Hippocampal formation (tissue), 2 donors: ENCODE measurements around the gene RAB40C.
A peak's percentile ranks its signal among the peaks of the same experiment; 100 is the strongest.

Source experiments
- DNase-seq, 2 donors: peaks; one replicate each; lab custom pipeline; 2025; lab: John Stamatoyannopoulos, UW

RAB40C gene

DNA sequence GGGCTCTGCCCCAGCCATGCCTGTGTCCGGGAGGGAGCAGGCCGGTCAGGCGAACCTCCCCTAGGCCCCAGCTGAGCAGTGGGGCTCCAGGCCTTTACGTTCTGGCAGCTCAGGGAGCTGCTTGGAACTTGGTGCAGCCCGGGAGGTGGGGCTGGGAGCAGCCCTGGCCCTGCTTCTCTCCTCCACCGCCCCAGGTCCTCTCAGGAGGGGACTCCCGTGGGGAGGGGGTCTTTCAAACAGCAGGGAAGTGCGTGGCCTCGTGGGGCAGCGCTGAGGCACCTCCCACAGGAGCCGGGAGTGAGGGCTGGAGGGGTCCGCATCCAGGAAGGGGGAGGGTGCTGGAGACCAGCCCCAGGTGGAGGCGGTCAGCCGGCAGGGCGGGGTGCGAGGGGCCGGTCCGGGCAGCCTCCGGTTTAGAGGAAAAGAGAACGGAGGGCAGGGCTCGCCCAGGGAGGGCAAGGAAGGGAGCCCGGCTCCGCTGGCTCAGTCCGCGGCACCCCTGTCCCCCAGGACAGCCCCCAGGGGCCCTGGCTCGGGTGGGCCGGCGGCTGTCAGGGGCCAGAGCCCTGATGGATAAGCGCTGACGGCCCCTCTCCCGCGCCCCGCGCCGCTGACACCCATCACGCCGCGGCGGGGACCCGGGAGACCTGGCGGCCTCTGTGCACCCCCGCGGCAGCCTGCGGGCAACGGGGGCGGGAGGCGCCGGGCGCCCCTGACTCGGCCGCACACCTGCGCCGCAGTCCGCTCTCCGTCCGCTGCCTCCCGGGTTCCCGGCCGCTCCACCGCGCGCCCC, 30.3 kb upstream of the RAB40C start:
- DNase-seq: no peak

DNA sequence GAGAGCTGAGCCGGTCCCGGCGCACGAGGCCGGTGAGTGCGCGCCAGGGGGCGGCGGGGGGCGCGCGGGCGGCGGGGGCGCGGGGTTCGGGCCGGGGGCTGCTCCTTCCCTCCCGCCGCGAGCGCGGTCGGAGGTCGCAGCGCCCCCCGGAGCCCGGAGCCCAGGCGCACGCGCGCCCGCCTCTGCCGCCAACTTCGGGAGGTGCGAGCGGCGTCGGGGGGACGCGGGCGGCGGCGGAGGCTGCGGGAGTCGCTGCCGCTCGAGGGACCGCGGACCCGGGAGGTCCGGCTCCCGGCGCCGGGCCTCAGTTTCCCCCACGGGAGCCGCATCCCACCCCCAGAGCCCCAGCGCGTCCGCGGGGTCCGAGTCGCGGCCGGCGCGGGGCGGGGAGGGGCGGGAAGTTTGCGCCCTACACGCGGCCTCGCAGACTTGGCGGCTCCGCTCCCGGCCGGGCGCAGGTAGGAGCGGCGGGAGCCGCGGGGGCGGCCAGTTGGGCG, 29.6 kb upstream of the RAB40C start, which contains the start of gene PRR35:
TSS of gene PRR35 (plus strand) at position 191 of the 497 bp plus-strand sequence. CDS start 2,901 bp downstream, outside the sequence.
- no peak for DNase-seq

DNA sequence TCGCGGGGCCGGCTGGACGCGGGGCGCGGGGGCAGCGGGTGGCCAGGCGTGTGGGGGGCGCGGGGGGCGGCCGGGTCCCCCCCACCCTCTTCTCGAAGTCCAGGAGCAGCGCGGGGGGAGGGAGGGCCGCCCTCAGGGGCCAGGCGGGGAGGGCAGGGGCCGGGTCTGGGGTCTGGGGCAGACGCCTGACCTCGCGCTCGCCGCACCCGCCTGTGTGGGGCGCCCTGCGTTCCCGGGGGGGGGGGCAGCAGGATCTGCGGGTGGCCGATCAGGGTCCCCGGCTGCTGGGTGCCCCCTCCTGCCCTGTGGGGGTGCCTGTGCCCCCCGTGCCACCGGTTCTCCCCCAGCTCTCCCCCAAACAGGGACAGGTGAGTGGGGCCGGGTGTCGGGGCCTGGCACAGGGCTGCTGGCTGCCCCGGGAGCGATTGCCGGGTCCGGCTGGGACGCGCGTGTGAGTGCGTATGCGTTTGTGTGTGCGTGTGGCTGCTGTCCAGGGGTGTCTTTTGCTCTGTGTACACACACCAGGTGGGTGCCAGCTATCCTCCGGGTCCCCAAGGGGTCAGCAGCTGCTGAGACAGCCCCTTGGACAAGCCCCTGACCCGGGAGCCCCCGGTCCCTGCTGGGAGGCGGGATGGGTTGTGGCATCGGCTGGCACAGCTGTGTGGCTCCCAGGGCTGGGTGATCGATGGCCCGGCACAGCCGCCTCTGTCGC, 29.0 kb upstream of the RAB40C start:
- no peak for DNase-seq

DNA sequence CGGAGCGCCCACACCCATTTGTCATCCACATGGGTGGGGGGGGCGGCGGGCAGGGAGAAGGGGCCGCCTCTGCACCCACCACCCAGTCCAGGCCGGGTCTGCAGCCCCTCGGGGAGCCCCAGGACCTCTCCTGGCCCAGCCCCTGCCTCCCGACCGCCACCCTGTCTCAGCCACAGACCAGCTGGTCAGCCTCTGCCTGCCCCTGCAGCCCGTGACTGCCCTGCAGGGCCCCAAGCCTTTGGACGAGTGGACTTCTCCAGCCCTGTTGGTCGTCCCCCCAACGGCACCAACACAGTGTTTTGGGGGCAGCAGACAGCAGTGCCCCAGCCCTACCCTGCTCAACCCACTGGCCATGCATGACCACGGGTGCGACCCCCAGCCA, 28.5 kb upstream of the RAB40C start:
- no peak for DNase-seq

DNA sequence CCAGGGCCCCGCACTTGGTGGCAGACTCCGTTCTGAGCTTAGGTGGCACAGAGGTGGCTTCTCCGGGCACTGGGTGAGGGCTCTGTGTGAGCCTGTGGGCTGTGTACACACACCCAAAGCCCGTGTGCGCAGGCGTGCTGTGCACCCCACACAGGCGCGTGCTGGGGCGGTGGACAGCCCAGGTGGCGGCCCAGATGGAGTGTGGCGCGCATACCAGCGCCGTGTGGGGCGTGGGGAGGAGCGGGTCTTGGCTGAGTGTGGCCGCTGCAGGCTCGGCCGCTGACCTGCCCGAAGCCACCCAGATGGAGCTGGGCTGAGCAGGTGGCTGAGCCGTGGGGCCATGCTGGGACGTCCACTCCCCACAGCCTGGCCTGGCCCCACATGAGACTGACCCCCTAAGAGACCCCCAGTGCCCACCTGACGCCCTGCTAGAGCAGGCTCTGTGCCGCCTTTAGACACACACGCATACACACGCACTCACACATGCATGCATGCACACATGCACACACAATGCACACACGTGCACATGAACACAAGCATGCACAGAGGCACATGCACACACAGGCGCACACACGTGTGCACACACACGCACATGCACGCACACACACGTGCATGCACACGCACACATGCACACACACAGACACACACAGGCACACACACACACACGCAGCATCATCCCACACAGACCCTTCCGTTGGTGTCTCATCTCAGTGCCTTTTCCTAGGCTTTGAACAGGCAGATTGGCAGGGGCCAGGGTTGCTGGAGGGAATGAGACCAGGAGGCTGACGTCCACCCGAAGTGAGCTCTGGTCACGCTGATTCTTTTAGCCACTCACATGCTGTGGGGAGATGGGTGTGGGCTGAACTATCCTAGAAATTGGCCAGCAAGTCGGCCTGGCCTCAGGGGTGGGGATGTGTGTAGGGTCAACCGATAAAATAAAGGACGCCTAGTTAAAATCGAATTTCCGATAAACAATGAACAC, 27.6 kb upstream of the RAB40C start:
- DNase-seq: no peak

DNA sequence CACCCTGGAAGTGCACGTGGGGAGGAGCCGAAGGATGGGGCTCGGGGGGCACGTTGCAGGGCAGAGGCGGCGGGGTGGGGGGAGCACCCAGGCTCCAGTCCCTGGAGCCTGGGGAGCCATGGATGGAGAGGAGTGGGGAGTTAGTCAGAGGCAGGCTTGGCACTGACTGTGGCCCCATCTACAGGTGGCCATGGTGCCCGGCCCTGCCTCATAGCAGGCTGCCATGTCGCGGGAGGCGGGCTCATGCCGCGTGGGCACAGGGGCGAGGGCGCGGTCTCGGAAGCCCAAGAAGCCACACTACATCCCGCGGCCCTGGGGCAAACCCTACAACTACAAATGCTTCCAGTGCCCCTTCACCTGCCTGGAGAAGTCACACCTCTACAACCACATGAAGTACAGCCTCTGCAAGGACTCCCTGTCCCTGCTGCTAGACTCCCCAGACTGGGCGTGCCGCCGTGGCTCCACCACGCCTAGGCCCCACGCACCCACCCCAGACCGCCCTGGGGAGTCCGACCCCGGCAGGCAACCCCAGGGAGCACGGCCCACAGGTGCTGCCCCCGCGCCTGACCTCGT, 26.7 kb upstream of the RAB40C start:
- DNase-seq: no peak

DNA sequence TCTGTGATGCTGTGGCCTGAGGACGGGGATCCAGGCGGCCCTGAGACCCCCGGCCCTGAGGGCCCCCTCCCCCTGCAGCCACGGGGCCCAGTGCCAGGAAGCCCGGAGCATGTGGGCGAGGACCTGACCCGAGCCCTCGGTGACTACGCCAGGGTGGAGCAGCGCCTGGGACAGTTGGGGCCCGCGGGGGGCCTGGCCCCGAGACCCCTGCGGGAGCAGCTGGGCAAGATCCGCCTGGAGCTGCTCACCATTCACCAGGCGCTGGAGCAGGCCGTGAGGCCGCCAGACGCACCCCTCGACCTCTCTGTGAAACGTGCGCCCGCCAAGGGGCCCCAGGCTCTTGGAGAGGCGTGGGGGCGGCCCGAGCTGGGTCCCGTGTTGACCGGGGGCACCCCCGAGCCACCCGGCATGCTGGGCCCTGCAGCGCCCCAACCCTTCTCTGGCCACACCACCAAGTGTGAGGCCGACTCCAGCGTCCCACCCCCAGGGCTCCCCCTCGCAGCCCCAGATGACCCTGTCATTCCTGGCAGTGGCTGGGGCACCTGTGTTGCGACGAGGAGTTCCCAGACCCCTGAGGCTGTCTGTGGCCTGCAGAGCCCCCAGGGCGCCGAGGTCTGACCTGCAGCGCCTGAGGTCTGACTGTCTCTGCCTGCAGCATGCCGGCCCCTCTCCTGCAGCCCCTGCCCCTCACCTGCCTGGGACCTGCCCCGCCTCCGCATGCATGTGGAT, 25.0 kb upstream of the RAB40C start:
- DNase-seq: no peak

DNA sequence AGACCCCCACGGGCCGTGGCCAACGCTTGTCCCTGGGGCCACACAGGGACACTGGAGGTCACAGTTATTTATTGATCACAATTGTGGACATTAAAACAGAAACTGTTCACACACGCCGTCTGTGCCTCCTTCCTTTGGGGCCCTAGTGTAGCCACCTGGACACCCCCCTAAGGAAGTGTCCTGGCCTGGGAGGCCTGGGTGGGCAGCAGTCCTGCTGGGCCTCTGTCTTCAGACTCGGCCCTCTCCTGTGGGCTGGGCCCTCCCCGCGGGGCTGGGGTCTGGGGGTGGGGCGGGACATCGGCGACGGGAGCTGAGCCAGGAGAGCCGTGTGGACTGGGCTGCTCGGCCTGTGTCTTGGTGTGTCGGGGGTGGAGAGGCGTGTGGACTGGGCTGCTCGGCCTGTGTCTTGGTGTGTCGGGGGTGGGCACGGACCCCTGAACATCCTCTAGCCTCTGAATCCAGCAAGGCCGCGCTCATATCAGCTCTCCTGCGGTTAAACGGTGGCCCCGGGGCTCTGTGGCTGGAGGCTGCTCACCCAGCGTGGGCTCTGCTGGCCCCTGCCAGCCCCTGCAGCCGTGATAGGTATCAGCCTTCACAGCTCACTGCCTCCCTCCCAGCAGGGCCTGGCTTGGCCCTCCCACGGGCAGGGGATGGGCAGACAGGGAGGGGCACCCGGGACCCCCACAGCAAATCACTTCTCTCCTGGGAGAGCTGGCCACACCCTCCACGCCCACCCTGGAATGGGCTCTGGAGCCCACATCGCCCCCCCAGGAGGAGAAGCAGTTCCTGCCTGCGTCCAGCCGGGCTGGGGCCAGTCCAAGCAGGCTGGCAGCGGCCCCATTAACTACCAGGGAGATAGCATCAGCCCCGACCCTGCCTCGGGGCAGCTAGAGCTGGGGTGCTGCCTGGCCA, 24.2 kb upstream of the RAB40C start:
- DNase-seq: no peak

DNA sequence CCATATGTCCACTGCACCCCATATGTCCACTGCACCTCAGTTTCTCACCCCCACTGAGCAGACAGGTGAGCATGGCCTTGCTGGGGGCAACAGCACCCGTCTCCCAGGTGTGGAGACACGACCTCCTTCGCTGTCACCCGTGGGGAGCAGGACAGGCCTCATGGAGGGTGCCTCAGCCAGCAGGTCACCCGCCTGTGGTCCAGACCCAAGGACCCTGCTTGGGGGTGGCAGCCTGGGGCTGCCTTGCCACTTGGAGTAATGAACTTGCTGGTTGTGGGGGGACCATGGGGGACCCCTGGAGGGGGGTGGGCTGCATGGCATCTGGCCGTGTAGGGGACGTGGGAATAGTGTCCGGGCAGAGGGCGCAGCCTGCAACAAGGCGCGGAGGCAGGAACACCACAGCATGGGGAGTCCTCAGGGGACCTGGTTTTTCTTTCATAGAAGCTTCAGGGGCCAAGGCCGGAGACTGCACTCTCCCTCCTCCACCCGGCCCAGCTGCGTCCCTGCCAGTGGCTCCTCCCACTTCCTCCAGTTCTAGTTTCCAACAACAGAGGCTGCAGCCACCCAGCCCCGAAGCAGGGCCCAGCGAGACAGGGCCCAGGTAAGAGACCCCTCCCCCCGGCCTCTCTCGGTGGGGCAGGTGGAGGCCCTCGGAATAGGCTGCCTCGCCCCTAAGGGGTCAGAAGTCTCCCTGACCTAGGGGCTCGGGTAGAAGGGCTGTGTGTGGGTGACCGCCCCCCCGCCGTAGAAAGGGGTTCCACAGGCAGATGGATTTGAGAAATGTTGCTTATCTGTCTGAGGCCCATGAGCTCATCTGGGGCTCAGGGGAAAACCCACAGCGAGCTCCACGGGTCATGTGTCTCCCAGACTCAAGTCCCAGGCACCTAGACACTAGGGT, 23.1 kb upstream of the RAB40C start, which contains the start of gene NHLRC4:
TSS of gene NHLRC4 (plus strand) at position 531 of the 898 bp plus-strand sequence. CDS start 1,043 bp downstream, outside the sequence.
- DNase-seq: no peak

DNA sequence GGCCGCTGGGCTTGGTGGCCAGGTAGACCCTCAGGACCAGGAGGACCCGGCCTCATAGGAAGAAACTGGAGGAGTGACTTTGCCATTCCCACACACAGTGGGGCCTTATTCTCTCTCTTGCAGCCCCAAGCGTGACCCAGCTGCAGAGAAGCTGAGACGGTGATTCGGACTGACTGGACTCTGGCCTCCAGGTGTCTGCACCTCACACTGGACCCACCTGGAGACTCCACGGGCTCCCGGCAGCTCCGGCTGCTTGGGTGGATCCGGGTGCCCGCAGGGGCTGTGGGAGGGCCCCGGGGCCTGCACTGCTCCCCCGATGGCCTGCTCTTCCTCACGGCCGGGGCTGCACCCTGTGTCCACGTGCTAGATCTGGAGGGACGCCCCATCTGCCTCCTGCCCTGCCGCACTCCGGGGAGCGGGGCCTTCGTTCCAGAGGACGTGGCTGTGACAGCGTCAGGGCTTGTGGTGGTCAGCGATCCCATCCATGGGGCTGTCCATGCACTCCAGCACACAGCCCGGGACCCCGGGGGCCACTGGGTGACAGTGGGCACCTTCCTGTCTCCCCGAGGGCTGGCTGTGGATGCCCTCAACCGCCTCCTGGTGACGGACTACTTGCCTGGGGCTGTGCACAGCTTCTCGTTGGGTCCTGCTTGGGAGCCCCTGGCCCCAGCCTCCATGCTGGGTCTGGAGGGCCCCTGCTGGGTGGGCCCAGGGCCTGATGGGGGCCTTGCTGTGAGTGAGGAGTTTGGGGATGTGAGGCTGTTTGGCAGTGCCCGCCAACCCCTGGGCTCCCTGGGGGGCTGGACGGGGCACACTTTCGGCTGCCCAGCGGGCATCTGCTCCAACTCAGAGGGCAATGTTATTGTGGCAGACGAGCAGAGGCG, 22.3 kb upstream of the RAB40C start:
- no peak for DNase-seq

DNA sequence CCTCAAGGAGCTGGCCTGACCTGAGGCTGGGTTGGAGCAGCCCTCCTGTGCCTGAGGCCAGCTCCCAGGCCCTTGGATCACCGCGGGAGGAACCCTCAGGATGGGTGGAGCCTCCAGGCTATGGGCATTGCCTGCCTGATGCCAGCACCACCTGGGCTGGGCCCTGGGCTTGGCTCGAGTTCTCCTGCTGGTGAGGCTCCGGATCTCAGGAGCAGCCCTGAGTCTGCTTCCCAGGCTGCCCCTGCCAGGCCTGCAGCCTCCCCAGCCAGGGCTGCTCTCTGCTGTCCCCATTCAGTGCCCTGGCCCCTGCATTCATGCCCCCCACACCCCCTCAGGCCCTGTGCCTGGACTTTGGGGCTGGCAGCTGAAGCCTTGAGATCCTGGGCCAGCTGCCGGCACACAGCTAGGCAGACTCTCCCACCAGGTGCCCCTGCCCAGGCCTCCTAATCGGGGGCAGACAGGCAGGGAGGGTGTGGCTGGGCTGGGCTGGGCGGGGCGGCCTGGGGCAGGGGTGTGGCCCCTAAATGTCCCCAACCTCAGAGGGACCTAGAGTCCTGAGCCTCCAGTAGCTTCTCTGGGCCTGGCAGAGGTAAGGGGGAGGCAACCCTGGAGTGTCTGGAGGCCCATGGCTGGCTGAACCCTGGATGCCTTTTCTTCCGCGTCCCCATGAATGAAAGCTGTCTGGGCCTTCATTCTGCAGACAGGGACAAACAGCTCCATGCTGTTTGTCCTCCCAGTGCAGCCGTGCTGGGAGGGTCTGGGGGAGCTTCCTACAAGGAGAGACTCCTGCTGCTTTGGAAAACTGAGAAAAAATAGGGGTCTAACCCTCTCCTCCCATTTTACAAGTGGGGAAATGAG, 21.2 kb upstream of the RAB40C start:
- DNase-seq: no peak

DNA sequence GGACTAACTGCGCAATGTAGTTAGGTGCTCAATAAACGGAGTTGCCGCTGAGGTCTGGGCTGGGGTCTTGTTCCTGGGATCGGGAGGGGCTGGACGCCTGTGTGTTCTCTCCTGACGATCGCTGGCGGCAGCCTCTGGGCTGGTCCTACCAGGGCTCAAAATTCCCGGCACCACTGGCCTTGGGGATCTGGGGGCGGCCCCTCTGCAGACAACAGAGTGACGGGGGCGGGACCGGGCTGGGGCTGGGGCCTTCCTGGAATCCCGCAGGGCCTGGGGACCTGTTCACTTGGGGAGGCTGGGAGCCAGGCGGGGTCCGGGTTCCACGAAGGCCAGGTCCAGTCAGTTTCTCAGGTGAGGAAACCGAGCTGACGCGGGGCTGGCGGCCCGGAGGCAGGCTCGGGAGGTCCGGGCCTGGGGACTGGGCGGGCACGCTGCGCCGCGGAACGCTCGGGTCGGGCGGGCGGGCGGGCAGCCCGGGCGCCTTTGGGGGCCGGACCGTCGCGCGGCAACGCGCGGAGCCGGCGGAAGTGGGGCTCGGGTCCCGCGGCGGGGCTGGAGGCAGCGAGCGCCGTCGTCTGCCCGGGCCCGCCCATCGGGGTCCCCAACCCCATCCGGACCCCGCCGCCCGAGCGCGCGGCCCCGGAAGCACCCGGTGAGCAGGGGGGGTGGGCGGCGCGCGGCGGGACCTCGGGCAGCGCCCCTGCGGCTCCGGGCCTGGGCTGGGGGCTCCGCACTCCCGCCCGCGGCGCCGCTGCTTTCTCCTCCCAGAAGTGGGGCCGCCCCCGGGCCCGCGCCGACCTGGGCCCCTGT, 20.2 kb upstream of the RAB40C start, which contains the start of gene PIGQ:
TSS of gene PIGQ (plus strand) at position 524 of the 810 bp plus-strand sequence. CDS start 4,107 bp downstream, outside the sequence.
- peak in 1 of 2 donors; percentile 42 for DNase-seq

DNA sequence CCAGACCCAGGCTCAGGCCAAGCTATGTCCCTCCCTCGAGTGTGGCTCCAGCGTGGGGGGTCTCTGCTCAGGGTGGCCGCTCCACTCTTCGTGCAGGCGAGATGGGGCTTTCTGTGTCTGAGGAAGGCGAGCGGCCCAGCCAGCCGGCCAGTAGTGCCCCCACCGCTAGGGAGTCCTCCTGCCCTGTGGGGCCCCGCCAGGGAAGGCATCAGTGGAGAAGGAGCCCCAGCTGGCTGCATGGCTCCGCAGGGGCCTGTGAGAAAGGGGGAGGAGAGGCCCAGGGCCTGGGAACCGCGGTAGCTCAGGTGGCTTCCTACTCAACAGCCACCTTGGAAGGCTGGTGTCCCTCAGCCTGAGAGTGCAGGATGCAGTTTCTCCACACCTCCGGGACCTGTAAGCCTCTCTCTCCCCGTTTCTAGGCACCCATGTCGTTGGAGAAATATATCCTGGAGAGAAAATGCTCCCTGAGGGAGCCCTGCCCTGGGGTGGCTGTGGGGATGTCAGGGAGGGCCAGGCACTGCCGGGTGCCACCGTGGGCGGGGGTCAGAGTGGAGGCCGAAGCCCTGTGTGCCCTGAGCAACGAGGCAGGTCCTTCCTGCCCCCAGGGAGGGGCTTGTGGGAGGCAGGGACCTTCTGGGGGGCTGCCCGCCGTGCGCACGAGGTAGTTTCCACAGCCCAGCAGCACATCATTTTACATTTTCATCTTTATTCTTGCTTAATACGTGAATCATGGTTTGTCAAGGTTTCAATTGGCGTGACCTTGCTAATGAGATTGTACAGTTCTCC, 16.8 kb upstream of the RAB40C start:
- no peak for DNase-seq

DNA sequence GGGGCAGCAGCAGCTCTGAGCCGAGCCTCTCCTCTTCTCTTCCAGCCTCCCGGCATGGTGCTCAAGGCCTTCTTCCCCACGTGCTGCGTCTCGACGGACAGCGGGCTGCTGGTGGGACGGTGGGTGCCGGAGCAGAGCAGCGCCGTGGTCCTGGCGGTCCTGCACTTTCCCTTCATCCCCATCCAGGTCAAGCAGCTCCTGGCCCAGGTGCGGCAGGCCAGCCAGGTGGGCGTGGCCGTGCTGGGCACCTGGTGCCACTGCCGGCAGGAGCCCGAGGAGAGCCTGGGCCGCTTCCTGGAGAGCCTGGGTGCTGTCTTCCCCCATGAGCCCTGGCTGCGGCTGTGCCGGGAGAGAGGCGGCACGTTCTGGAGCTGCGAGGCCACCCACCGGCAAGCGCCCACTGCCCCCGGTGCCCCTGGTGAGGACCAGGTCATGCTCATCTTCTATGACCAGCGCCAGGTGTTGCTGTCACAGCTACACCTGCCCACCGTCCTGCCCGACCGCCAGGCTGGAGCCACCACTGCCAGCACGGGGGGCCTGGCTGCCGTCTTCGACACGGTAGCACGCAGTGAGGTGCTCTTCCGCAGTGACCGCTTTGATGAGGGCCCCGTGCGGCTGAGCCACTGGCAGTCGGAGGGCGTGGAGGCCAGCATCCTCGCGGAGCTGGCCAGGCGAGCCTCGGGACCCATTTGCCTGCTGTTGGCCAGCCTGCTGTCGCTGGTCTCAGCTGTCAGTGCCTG, 15.7 kb upstream of the RAB40C start:
- no peak for DNase-seq
